GM10248 (cell line): ENCODE results near the gene ABCG1.

ENCODE experiments used
- CTCF ChIA-PET: fragments of 300-600 bp; sonication (Branson Sonifier 250); formaldehyde crosslinking; extraction: SDS; loops from one replicate; lab custom pipeline; 2021; ENCODE audit warnings: antibody characterized with exemption; lab: Yijun Ruan, JAX
- POLR2A ChIA-PET: fragments of 350-650 bp; sonication (Branson Sonifier 250); formaldehyde crosslinking; extraction: SDS; loops from one replicate; lab custom pipeline; 2020; ENCODE audit warnings: antibody characterized with exemption; lab: Yijun Ruan, JAX
- DNase-seq: peaks from one replicate; pipeline ENCODE4 v3.0.0; 2012; ENCODE audit errors: extremely low spot score
- CTCF ChIP-seq: IDR thresholded peaks from 2 replicates; pipeline ENCODE4 v1.5.1; 2012; ENCODE audit warnings: mild to moderate bottlenecking, low read depth; ENCODE audit errors: extremely low read depth, missing control alignments, control extremely low read depth

ABCG1 gene

GRCh38 chr21:42186591-42186990 is 32.3 kb upstream of the ABCG1 start:
- no peak for DNase-seq
- POLR2A ChIA-PET, result no interaction called here
- CTCF ChIA-PET, result interaction anchor here (1.2 to 1.4 kb wide), 2 partner anchors 22 to 72 kb away, joined by 3 read pairs; no protein-coding TSS in a partner anchor
- no peak for TF ChIP-seq CTCF

GRCh38 chr21:42187976-42188653 is 30.8 kb upstream of the ABCG1 start:
- CTCF ChIA-PET, result interaction anchor here (1.1 to 2.0 kb wide), 7 partner anchors 9 to 372 kb away, joined by 3 to 9 read pairs (median 5); no protein-coding TSS in a partner anchor
- no peak for TF ChIP-seq CTCF
- POLR2A ChIA-PET, result no interaction called here
- DNase-seq, result peak; percentile 85

- CTCF ChIA-PET, result interaction anchor here (1.1 to 2.0 kb wide), 7 partner anchors 9 to 372 kb away, joined by 3 to 9 read pairs (median 5); no protein-coding TSS in a partner anchor
- no peak for DNase-seq
- no peak for TF ChIP-seq CTCF
- POLR2A ChIA-PET, result no interaction called here
Measured at GRCh38 chr21:42188663-42189062, 30.3 kb upstream of the ABCG1 start.

GRCh38 chr21:42189431-42189830 is 29.5 kb upstream of the ABCG1 start:
- no peak for TF ChIP-seq CTCF
- CTCF ChIA-PET, result interaction anchor here (1.6 to 2.3 kb wide), 3 partner anchors 23 to 69 kb away, joined by 5 to 8 read pairs (median 5); no protein-coding TSS in a partner anchor
- no peak for DNase-seq
- POLR2A ChIA-PET, result no interaction called here

GRCh38 chr21:42189860-42190485 is 29.0 kb upstream of the ABCG1 start:
- POLR2A ChIA-PET, result no interaction called here
- CTCF ChIA-PET, result interaction anchor here (1.1 to 2.3 kb wide), 3 partner anchors 26 to 69 kb away, joined by 5 to 8 read pairs (median 5); no protein-coding TSS in a partner anchor
- DNase-seq, result no peak
- TF ChIP-seq CTCF, result no peak

- no peak for TF ChIP-seq CTCF
- no peak for DNase-seq
- ChIA-PET CTCF (interaction anchor here (1.0 to 2.3 kb wide), 5 partner anchors 11 to 147 kb away, joined by 3 to 8 read pairs (median 5); no protein-coding TSS in a partner anchor), POLR2A (no interaction called here)
Measured at GRCh38 chr21:42190486-42190863, 28.5 kb upstream of the ABCG1 start.
